Gastrocnemius medialis (tissue), 4 donors: ENCODE data around the gene PAPSS2.

Source experiments
- CTCF ChIP-seq, 5 experiments: fragments of 450-650 bp in 3 of 5; fragments of 200-600 bp in 2 of 5; sonication (generic) in 2 of 5; IDR thresholded peaks in 4 of 5; conservative IDR thresholded peaks in 1 of 5; 1 replicate in 4 of 5; 2 replicates in 1 of 5; pipeline ENCODE4 v1.5.1; 2016 to 2019; ENCODE audit warnings: antibody characterized with exemption in 5 of 5, mild to moderate bottlenecking in 3 of 5, moderate library complexity in 3 of 5
- POLR2A ChIP-seq, 2 donors: fragments of 450-650 bp; IDR thresholded peaks; one replicate each; pipeline ENCODE4 v1.6.1; 2017; ENCODE audit warnings: antibody characterized with exemption in 2 of 2, mild to moderate bottlenecking in 2 of 2, moderate library complexity in 2 of 2

DNA sequence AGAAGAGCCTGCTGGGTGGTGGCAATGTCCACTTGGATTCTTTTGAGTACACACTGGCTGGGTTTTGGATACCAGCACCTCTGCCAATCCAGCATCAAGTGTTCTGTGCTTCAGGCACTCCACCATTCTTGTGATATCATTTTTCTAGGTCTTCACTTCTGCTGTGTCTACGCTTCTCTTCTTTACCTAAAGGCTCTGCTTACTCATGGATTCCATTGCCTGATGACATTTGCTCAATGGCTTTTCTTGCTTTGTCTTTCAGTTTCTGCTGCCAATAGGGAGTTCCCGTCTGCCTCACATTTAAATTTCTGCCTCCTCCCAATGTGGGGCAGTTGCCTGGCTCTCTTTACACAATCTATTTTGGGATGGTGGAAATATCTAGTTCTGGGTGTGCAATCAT, 12.7 kb upstream of the PAPSS2 start:
- no peak for TF ChIP-seq CTCF (IDR thresholded peaks at IDR 0.05 in 4 of 5, conservative IDR thresholded peaks at IDR 0.05 in 1 of 5)
- no peak for TF ChIP-seq POLR2A (IDR thresholded peaks at IDR 0.05)
